H9 (cell line): ENCODE measurements around the gene RAP1GDS1. TPM values are rescaled to one million over a fixed set of nuclear protein-coding genes. Genes with fewer than 3 reads are reported as not detected.

Source experiments
- DNase-seq: peaks from one replicate; pipeline ENCODE4 v3.0.0-alpha.2; 2017
- H2AFZ ChIP-seq: one replicate; pipeline ENCODE4 v1.6.1; 2013; ENCODE audit warnings: mild to moderate bottlenecking, low read length, control low read depth, moderate library complexity
- H2AK5ac ChIP-seq: 2 replicates; pipeline ENCODE4 v1.6.1; 2013; ENCODE audit warnings: low read length, control low read depth, mixed read lengths; ENCODE audit not compliant: insufficient read length
- H2BK120ac ChIP-seq: one replicate; pipeline ENCODE4 v1.6.1; 2013; ENCODE audit warnings: low read depth, mild to moderate bottlenecking, low read length, control low read depth, inconsistent platforms; ENCODE audit not compliant: poor library complexity, severe bottlenecking
- H2BK12ac ChIP-seq: 2 replicates; pipeline ENCODE4 v1.6.1; 2013; ENCODE audit warnings: low read length, control low read depth, mixed read lengths, low read depth; ENCODE audit not compliant: insufficient read length
- H2BK15ac ChIP-seq: 2 replicates; pipeline ENCODE4 v1.6.1; 2013; ENCODE audit warnings: low read depth, low read length, control low read depth
- H2BK20ac ChIP-seq: one replicate; pipeline ENCODE4 v1.6.1; 2013; ENCODE audit warnings: low read depth, mild to moderate bottlenecking, low read length, control low read depth, inconsistent platforms; ENCODE audit not compliant: poor library complexity, severe bottlenecking
- H2BK5ac ChIP-seq: 2 replicates; pipeline ENCODE4 v1.6.1; 2013; ENCODE audit warnings: low read length, control low read depth, mixed read lengths; ENCODE audit not compliant: insufficient read length
- H3K14ac ChIP-seq: 2 replicates; pipeline ENCODE4 v1.6.1; 2013; ENCODE audit warnings: low read length, control low read depth; ENCODE audit not compliant: insufficient read depth
- H3K18ac ChIP-seq: 2 replicates; pipeline ENCODE4 v1.6.1; 2013; ENCODE audit warnings: low read depth, mild to moderate bottlenecking, mixed read lengths, low read length, control low read depth; ENCODE audit not compliant: insufficient read length
- H3K23ac ChIP-seq: 2 replicates; pipeline ENCODE4 v1.6.1; 2013; ENCODE audit warnings: low read length, control low read depth, mixed read lengths, low read depth; ENCODE audit not compliant: insufficient read length
- H3K23me2 ChIP-seq: 2 replicates; pipeline ENCODE4 v1.6.1; 2013; ENCODE audit warnings: low read depth, mild to moderate bottlenecking, mixed read lengths, low read length, control low read depth; ENCODE audit not compliant: insufficient read length, poor library complexity, severe bottlenecking
- H3K27ac ChIP-seq: 2 replicates; pipeline ENCODE4 v1.5.1; 2013; ENCODE audit warnings: low read length, control low read depth, mixed read lengths, low read depth; ENCODE audit not compliant: insufficient read length
- H3K27me3 ChIP-seq: 2 replicates; pipeline ENCODE4 v1.6.1; 2013; ENCODE audit warnings: low read length, control low read depth, inconsistent platforms; ENCODE audit not compliant: insufficient read depth
- H3K4ac ChIP-seq: 2 replicates; pipeline ENCODE4 v1.6.1; 2013; ENCODE audit warnings: low read depth, mild to moderate bottlenecking, control low read depth, inconsistent platforms, low read length, moderate library complexity
- H3K4me1 ChIP-seq: 2 replicates; pipeline ENCODE4 v1.6.1; 2013; ENCODE audit warnings: low read length, control low read depth, inconsistent platforms; ENCODE audit not compliant: insufficient read depth
- H3K4me2 ChIP-seq: 2 replicates; pipeline ENCODE4 v1.6.1; 2013; ENCODE audit warnings: low read length, control low read depth, mixed read lengths; ENCODE audit not compliant: insufficient read length, insufficient read depth
- H3K56ac ChIP-seq: 2 replicates; pipeline ENCODE4 v1.6.1; 2013; ENCODE audit warnings: low read depth, mild to moderate bottlenecking, mixed read lengths, low read length, control low read depth; ENCODE audit not compliant: insufficient read length
- H3K79me1 ChIP-seq: 2 replicates; pipeline ENCODE4 v1.6.1; 2013; ENCODE audit warnings: low read depth, mild to moderate bottlenecking, moderate library complexity, low read length, control low read depth, inconsistent platforms; ENCODE audit not compliant: insufficient read depth, poor library complexity, severe bottlenecking
- H3K79me2 ChIP-seq: 2 replicates; pipeline ENCODE4 v1.6.1; 2013; ENCODE audit warnings: low read length, control low read depth, inconsistent platforms; ENCODE audit not compliant: insufficient read depth
- H3K9ac ChIP-seq: 2 replicates; pipeline ENCODE4 v1.6.1; 2013; ENCODE audit warnings: low read length, control low read depth, mixed read lengths; ENCODE audit not compliant: insufficient read length; ENCODE audit errors: extremely low read depth
- H3K9me3 ChIP-seq: one replicate; pipeline ENCODE4 v1.6.1; 2013; ENCODE audit warnings: low read depth, low read length, inconsistent platforms; ENCODE audit not compliant: control insufficient read depth
- H3T11ph ChIP-seq: one replicate; pipeline ENCODE4 v1.6.1; 2013; ENCODE audit warnings: mild to moderate bottlenecking, low read length, control low read depth, inconsistent platforms
- H4K20me1 ChIP-seq: one replicate; pipeline ENCODE4 v1.6.1; 2013; ENCODE audit not compliant: control insufficient read depth, insufficient read length, insufficient read depth
- H4K5ac ChIP-seq: 2 replicates; pipeline ENCODE4 v1.6.1; 2013; ENCODE audit warnings: low read depth, mild to moderate bottlenecking, mixed read lengths, low read length, control low read depth; ENCODE audit not compliant: insufficient read length
- H4K8ac ChIP-seq: replicated peaks from 2 replicates; pipeline ENCODE4 v1.6.1; 2013; ENCODE audit warnings: low read length, control low read depth, mixed read lengths, low read depth; ENCODE audit not compliant: insufficient read length
- H4K91ac ChIP-seq: 2 replicates; pipeline ENCODE4 v1.6.1; 2013; ENCODE audit warnings: low read depth, mild to moderate bottlenecking, moderate library complexity, mixed read lengths, low read length, control low read depth; ENCODE audit not compliant: insufficient read length
- H3K27ac Mint-ChIP-seq, 3 experiments: 2 replicates in 2 of 3; 3 replicates in 1 of 3; pipeline ENCODE4 v1.8.0; 2020 to 2021; ENCODE audit warnings: mixed read lengths in 3 of 3, mild to moderate bottlenecking in 1 of 3, moderate library complexity in 1 of 3
- H3K27me3 Mint-ChIP-seq: 2 replicates; pipeline ENCODE4 v1.8.0; 2021; ENCODE audit warnings: low read depth, mild to moderate bottlenecking, moderate library complexity, mixed read lengths
- H3K36me3 Mint-ChIP-seq, 3 experiments: 2 replicates in 2 of 3; 3 replicates in 1 of 3; pipeline ENCODE4 v1.8.0; 2020 to 2021; ENCODE audit warnings: low read depth in 3 of 3, mixed read lengths in 3 of 3; ENCODE audit not compliant: insufficient read depth in 1 of 3
- H3K4me1 Mint-ChIP-seq, 2 experiments: 2 replicates each; pipeline ENCODE4 v1.8.0; 2020; ENCODE audit warnings: mixed read lengths in 2 of 2
- H3K4me3 Mint-ChIP-seq, 2 experiments: 2 replicates in 1 of 2; 3 replicates in 1 of 2; pipeline ENCODE4 v1.8.0; 2020 to 2021; ENCODE audit warnings: mild to moderate bottlenecking in 2 of 2, mixed read lengths in 2 of 2, moderate library complexity in 1 of 2
- H3K9me3 Mint-ChIP-seq, 2 experiments: 2 replicates in 1 of 2; 3 replicates in 1 of 2; pipeline ENCODE4 v1.8.0; 2020; ENCODE audit warnings: mild to moderate bottlenecking in 2 of 2, mixed read lengths in 2 of 2, moderate library complexity in 1 of 2
- CTCF ChIP-seq: fragments of 200-600 bp; sonication (generic); conservative IDR thresholded peaks from 3 replicates; pipeline ENCODE4 v1.8.0; 2021; ENCODE audit warnings: antibody characterized with exemption, mild to moderate bottlenecking
- WGBS: extraction: QIAGEN DNeasy Blood & Tissue Kit; methylation state at CpG from one replicate; pipeline ENCODE4 v1.1.7; 2013; ENCODE audit warnings: missing lambda C conversion rate, low lambda C conversion rate, mixed read lengths; ENCODE audit not compliant: insufficient read length; ENCODE audit errors: extremely low coverage; 5-methylcytosine and 5-hydroxymethylcytosine counted together
- total RNA-seq: library from RNA; stranded (reverse); gene quantifications from 2 replicates; pipeline ENCODE4 v1.2.1, GENCODE V29; 2021

Gene RAP1GDS1
- total RNA-seq, 1 experiment from 2014 or later, result 25.2 TPM

DNA sequence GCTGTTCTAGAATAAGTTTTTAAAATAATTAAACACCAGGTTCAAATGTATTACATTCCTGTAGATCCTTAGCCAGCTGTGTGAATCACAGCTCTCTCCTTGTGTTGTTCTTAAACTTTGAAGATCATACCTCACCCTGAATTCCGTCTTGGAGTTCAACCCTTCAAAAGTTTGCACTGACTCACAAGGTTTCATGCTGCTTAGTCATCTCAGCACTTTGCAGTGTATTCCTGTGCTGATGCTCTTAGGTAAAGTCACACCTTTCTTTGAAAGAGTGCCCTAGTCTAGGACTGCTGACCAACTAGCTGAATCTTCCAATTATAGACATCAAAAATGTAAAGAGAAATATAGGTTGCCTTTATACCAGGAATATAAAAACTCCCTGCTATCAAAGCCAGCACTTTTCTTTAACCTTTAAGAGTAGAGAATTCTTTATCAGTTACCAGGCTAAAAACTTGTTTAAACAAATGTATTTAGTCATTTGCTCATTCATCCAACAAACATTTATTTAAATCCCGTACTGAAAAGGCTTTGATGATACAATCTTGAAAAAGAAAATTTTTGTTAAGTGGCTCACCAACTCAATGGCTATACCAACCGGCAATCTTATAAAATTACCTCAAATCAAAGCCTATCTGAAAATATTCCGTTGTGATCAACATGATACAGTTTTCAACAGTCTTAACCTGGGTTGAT, 169.7 kb downstream of the RAP1GDS1 start:
- H3K27ac Mint-ChIP-seq, result no peak overlapping the region
- no peak overlapping the region for H3K9ac ChIP-seq
- H3K4me1 Mint-ChIP-seq, result no peaks in the 10 kb centered on the region
- H3K4me1 ChIP-seq, result no peaks in the 10 kb centered on the region
- H3K56ac ChIP-seq, result no peak overlapping the region
- no peaks in the 10 kb centered on the region for H3K9me3 ChIP-seq
- no peak overlapping the region for H3K18ac ChIP-seq
- no peaks in the 10 kb centered on the region for H3K27me3 Mint-ChIP-seq
- H3K14ac ChIP-seq, result no peak overlapping the region
- H2AFZ ChIP-seq, result no peak overlapping the region
- H2AK5ac ChIP-seq, result no peak overlapping the region
- H4K91ac ChIP-seq, result no peak overlapping the region
- no peak overlapping the region for H2BK5ac ChIP-seq
- no CpG with 5 or more reads among the region's 4 CpGs for WGBS
- H3K79me1 ChIP-seq, result no peaks in the 10 kb centered on the region
- no peak overlapping the region for H2BK12ac ChIP-seq
- no peak overlapping the region for H3K4me3 Mint-ChIP-seq
- TF ChIP-seq CTCF, result no peak
- no peak overlapping the region for H4K8ac ChIP-seq
- H3K4me2 ChIP-seq, result no peak overlapping the region
- H2BK120ac ChIP-seq, result no peak overlapping the region
- no peak overlapping the region for H3K4ac ChIP-seq
- peaks cover 9 to 17% of the 10 kb centered on the region in 2 experiments; a peak in 3 of 5 replicates for H3K9me3 Mint-ChIP-seq
- no peaks in the 10 kb centered on the region for H3K23me2 ChIP-seq
- peaks cover 5 to 23% (median 6%) of the 10 kb centered on the region in 3 experiments for H3K36me3 Mint-ChIP-seq
- H4K20me1 ChIP-seq, result no peaks in the 10 kb centered on the region
- H3K27ac ChIP-seq, result no peak overlapping the region
- no peak overlapping the region for H4K5ac ChIP-seq
- H2BK20ac ChIP-seq, result no peak overlapping the region
- H3T11ph ChIP-seq, result no peak overlapping the region
- no peak for DNase-seq
- H3K23ac ChIP-seq, result no peak overlapping the region
- H2BK15ac ChIP-seq, result no peak overlapping the region
- H3K79me2 ChIP-seq, result no peaks in the 10 kb centered on the region
- no peaks in the 10 kb centered on the region for H3K27me3 ChIP-seq
